ENCODE results near the gene RAB6B.

Gene RAB6B

GRCh38 chr3:133820889-133821675, 74.6 kb downstream of the RAB6B start:
- Histone ChIP-seq H2AFZ (ENCODE audit: low read depth, low read length) (no peak overlapping the region), H3K79me2 (ENCODE audit: low read length) (no peaks in the 10 kb centered on the region), H3K4me1 (ENCODE audit: low read length) (no peaks in the 10 kb centered on the region), H4K20me1 (ENCODE audit: insufficient read depth, low read length) (no peaks in the 10 kb centered on the region), H3K9me3 (ENCODE audit: insufficient read depth, low read length) (no peaks in the 10 kb centered on the region), H3K4me3 (ENCODE audit: low read length) (no peak overlapping the region), H3K36me3 (replicated peaks; ENCODE audit: low read depth, low read length) (peaks cover 57% of the 10 kb centered on the region), H3K27ac (ENCODE audit: low read length) (no peak overlapping the region), H3K9ac (ENCODE audit: low read length) (no peak overlapping the region), H3K27me3 (ENCODE audit: low read depth, low read length) (no peaks in the 10 kb centered on the region), H3K4me2 (ENCODE audit: low read length) (no peak overlapping the region)
- TF ChIP-seq EZH2phosphoT487 (IDR thresholded peaks at IDR 0.05; ENCODE audit: low read depth), result no peak
- TF ChIP-seq CTCF (IDR thresholded peaks at IDR 0.05; ENCODE audit: low read depth, low read length), result no peak

DNA sequence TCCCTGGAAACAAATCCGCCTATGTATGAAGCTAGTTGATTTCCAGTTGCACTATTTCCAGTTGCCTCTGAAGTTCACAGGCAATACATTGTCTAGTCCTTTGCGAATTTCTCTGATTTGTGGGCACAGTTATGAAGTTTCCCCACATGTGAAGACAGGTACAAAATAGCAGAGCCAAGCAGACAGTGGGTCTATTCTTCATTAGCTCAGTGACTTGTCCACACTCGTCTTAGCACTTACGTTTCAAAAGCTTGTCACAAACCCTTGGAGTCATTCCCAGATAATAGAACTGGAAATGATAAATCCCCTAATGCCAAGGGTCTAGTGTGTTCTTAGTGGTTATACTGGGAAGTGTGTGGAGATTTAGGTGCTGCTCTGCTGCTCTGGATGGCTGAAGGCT, 75.6 kb downstream of the RAB6B start:
- Histone ChIP-seq H3K4me3 (ENCODE audit: low read length) (no peak overlapping the region), H3K79me2 (ENCODE audit: low read length) (no peaks in the 10 kb centered on the region), H3K36me3 (replicated peaks; ENCODE audit: low read depth, low read length) (peaks cover 65% of the 10 kb centered on the region), H2AFZ (ENCODE audit: low read depth, low read length) (no peak overlapping the region), H3K4me2 (ENCODE audit: low read length) (no peak overlapping the region), H3K9ac (ENCODE audit: low read length) (no peak overlapping the region), H3K4me1 (ENCODE audit: low read length) (no peaks in the 10 kb centered on the region), H3K9me3 (ENCODE audit: insufficient read depth, low read length) (no peaks in the 10 kb centered on the region), H3K27me3 (ENCODE audit: low read depth, low read length) (no peaks in the 10 kb centered on the region), H4K20me1 (ENCODE audit: insufficient read depth, low read length) (no peaks in the 10 kb centered on the region), H3K27ac (ENCODE audit: low read length) (no peak overlapping the region)
- TF ChIP-seq CTCF (IDR thresholded peaks at IDR 0.05; ENCODE audit: low read depth, low read length) (no peak), EZH2phosphoT487 (IDR thresholded peaks at IDR 0.05; ENCODE audit: low read depth) (no peak)

GRCh38 chr3:133815386-133815785, 80.3 kb downstream of the RAB6B start:
- no peak overlapping the region for H3K4me2 ChIP-seq (ENCODE audit: low read length)
- H3K27me3 ChIP-seq (ENCODE audit: low read depth, low read length), result no peaks in the 10 kb centered on the region
- H3K79me2 ChIP-seq (ENCODE audit: low read length), result peaks cover 5% of the 10 kb centered on the region; the same call in 1 of the 2 replicates
- H4K20me1 ChIP-seq (ENCODE audit: insufficient read depth, low read length), result no peaks in the 10 kb centered on the region
- H3K4me1 ChIP-seq (ENCODE audit: low read length), result no peaks in the 10 kb centered on the region
- H3K36me3 ChIP-seq (replicated peaks; ENCODE audit: low read depth, low read length), result peaks cover 58% of the 10 kb centered on the region
- no peak overlapping the region for H3K9ac ChIP-seq (ENCODE audit: low read length)
- H2AFZ ChIP-seq (ENCODE audit: low read depth, low read length), result no peak overlapping the region
- no peak overlapping the region for H3K27ac ChIP-seq (ENCODE audit: low read length)
- H3K9me3 ChIP-seq (ENCODE audit: insufficient read depth, low read length), result no peaks in the 10 kb centered on the region
- TF ChIP-seq EZH2phosphoT487 (IDR thresholded peaks at IDR 0.05; ENCODE audit: low read depth) (no peak), CTCF (IDR thresholded peaks at IDR 0.05; ENCODE audit: low read depth, low read length) (no peak)
- H3K4me3 ChIP-seq (ENCODE audit: low read length), result no peak overlapping the region

DNA sequence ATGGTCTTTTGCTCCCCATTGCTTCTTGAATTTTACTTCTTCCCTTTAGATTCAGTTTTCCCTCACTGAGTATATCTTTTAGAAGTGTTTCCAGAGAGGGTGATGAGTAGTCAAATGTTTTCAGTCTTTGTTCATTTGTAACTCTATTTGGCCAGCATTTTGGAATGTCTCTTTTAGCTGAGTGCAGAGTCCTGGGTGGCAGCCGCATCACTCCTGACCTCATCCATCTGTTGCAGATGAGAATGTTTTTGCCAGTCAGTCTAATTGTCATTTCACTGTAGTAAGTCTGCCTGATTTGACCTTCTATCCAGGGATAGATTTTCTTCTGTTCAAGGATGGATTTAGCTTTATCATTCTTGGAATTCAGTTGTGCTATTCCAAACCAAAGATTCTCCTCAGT, 82.8 kb downstream of the RAB6B start:
- Histone ChIP-seq H3K4me3 (ENCODE audit: low read length) (no peak overlapping the region), H3K9ac (ENCODE audit: low read length) (no peak overlapping the region), H3K9me3 (ENCODE audit: insufficient read depth, low read length) (no peaks in the 10 kb centered on the region), H3K36me3 (replicated peaks; ENCODE audit: low read depth, low read length) (peaks cover 57% of the 10 kb centered on the region), H3K27me3 (ENCODE audit: low read depth, low read length) (no peaks in the 10 kb centered on the region), H3K79me2 (ENCODE audit: low read length) (peaks cover 6% of the 10 kb centered on the region; the same call in 1 of the 2 replicates), H3K4me2 (ENCODE audit: low read length) (no peak overlapping the region), H3K27ac (ENCODE audit: low read length) (no peak overlapping the region), H2AFZ (ENCODE audit: low read depth, low read length) (no peak overlapping the region), H4K20me1 (ENCODE audit: insufficient read depth, low read length) (no peaks in the 10 kb centered on the region), H3K4me1 (ENCODE audit: low read length) (no peaks in the 10 kb centered on the region)
- no peak for TF ChIP-seq CTCF (IDR thresholded peaks at IDR 0.05; ENCODE audit: low read depth, low read length)
- TF ChIP-seq EZH2phosphoT487 (IDR thresholded peaks at IDR 0.05; ENCODE audit: low read depth), result no peak

Measured in OCI-LY3 (cell line).